CD14-positive monocyte (primary cell): ENCODE measurements around the gene RAI1. TPM values are rescaled to one million over a fixed set of nuclear protein-coding genes. Genes with fewer than 3 reads are reported as not detected.
"Not testable (repeated sequence)": the region's sequence is repeated elsewhere in the genome, so short reads cannot be mapped to it uniquely, and the experiment has no call there.

ENCODE experiments used
- DNase-seq, 3 donors: peaks; one replicate each; pipeline ENCODE4 v3.0.0-alpha.2; 2011 to 2022
- H2AFZ ChIP-seq: 2 replicates; pipeline ENCODE4 v1.6.0; 2012; ENCODE audit warnings: mild to moderate bottlenecking, low read depth, low read length, inconsistent platforms; ENCODE audit not compliant: insufficient read depth, poor library complexity, severe bottlenecking
- H3K27ac ChIP-seq, 2 donors: 1 replicate in 1 of 2; 2 replicates in 1 of 2; pipeline ENCODE4 v1.5.1; 2012 to 2013; ENCODE audit warnings: low read length in 2 of 2, control low read depth in 1 of 2, inconsistent platforms in 1 of 2, low read depth in 1 of 2, mild to moderate bottlenecking in 1 of 2
- H3K27me3 ChIP-seq, 2 donors: one replicate each; pipeline versions ENCODE4 v1.6.0 to v1.6.1; 2011 to 2013; ENCODE audit warnings: low read length in 2 of 2; ENCODE audit not compliant: control insufficient read depth in 2 of 2, insufficient read depth in 2 of 2
- H3K36me3 ChIP-seq, 2 donors: replicated peaks in 1 of 2; 1 replicate in 1 of 2; 2 replicates in 1 of 2; pipeline versions ENCODE4 v1.5.1 to v1.6.1; 2012 to 2013; ENCODE audit warnings: low read length in 2 of 2, control low read depth in 1 of 2, inconsistent platforms in 1 of 2, mild to moderate bottlenecking in 1 of 2; ENCODE audit not compliant: insufficient read depth in 2 of 2, control insufficient read depth in 1 of 2
- H3K4me1 ChIP-seq, 2 donors: 1 replicate in 1 of 2; 2 replicates in 1 of 2; pipeline versions ENCODE4 v1.5.1 to v1.6.1; 2012 to 2013; ENCODE audit warnings: low read length in 2 of 2, control low read depth in 1 of 2, inconsistent platforms in 1 of 2, mild to moderate bottlenecking in 1 of 2, moderate library complexity in 1 of 2; ENCODE audit not compliant: insufficient read depth in 2 of 2, control insufficient read depth in 1 of 2
- H3K4me2 ChIP-seq: replicated peaks from 2 replicates; pipeline ENCODE3; 2012; ENCODE audit warnings: low read length, moderate library complexity, mild to moderate bottlenecking; ENCODE audit not compliant: poor library complexity, severe bottlenecking; ENCODE audit errors: extremely low read depth
- H3K4me3 ChIP-seq, 3 experiments: fragments of 200-600 bp in 1 of 3; sonication (generic) in 1 of 3; replicated peaks in 1 of 3; 1 replicate in 2 of 3; 2 replicates in 1 of 3; pipeline ENCODE4 v1.5.1; 2011 to 2013; ENCODE audit warnings: low read length in 3 of 3, mild to moderate bottlenecking in 3 of 3, control low read depth in 2 of 3, low read depth in 2 of 3, inconsistent platforms in 1 of 3, moderate library complexity in 1 of 3
- H3K79me2 ChIP-seq: 2 replicates; pipeline ENCODE4 v1.6.0; 2012; ENCODE audit warnings: mild to moderate bottlenecking, control low read depth, inconsistent platforms, low read length, moderate library complexity; ENCODE audit not compliant: insufficient read depth
- H3K9ac ChIP-seq: 2 replicates; pipeline ENCODE4 v1.6.0; 2017; ENCODE audit warnings: low read length, mild to moderate bottlenecking; ENCODE audit not compliant: insufficient read depth, poor library complexity, severe bottlenecking
- H3K9me3 ChIP-seq, 2 donors: replicated peaks in 1 of 2; 1 replicate in 1 of 2; 2 replicates in 1 of 2; pipeline versions ENCODE4 v1.5.1 to v1.6.1; 2012 to 2013; ENCODE audit warnings: low read length in 2 of 2, control low read depth in 1 of 2; ENCODE audit not compliant: control insufficient read depth in 1 of 2, insufficient read depth in 1 of 2
- H4K20me1 ChIP-seq: 2 replicates; pipeline ENCODE4 v1.6.0; 2012; ENCODE audit warnings: mild to moderate bottlenecking, low read length, control low read depth, moderate library complexity; ENCODE audit not compliant: insufficient read depth
- H3K27ac Mint-ChIP-seq, 7 donors: one replicate each; pipeline ENCODE4 v1.8.0; 2020; ENCODE audit warnings: mild to moderate bottlenecking in 7 of 7, mixed read lengths in 7 of 7, moderate library complexity in 6 of 7, inconsistent platforms in 2 of 7
- H3K27me3 Mint-ChIP-seq, 3 donors: one replicate each; pipeline ENCODE4 v1.8.0; 2021 to 2022; ENCODE audit warnings: low read depth in 3 of 3, mild to moderate bottlenecking in 3 of 3, mixed read lengths in 3 of 3, moderate library complexity in 3 of 3, inconsistent platforms in 1 of 3
- H3K36me3 Mint-ChIP-seq, 2 donors: one replicate each; pipeline ENCODE4 v1.8.0; 2020; ENCODE audit warnings: mixed read lengths in 2 of 2, inconsistent platforms in 1 of 2, mild to moderate bottlenecking in 1 of 2
- H3K4me1 Mint-ChIP-seq: one replicate; pipeline ENCODE4 v1.8.0; 2020; ENCODE audit warnings: mild to moderate bottlenecking, mixed read lengths
- H3K4me3 Mint-ChIP-seq, 2 donors: one replicate each; pipeline ENCODE4 v1.8.0; 2020; ENCODE audit warnings: mild to moderate bottlenecking in 2 of 2, mixed read lengths in 2 of 2, moderate library complexity in 1 of 2
- H3K9me3 Mint-ChIP-seq, 7 donors: one replicate each; pipeline ENCODE4 v1.8.0; 2020 to 2022; ENCODE audit warnings: mixed read lengths in 7 of 7, mild to moderate bottlenecking in 6 of 7, moderate library complexity in 6 of 7, inconsistent platforms in 2 of 7
- WGBS: methylation state at CpG from one replicate; pipeline ENCODE4 v1.1.5; 2013; ENCODE audit warnings: missing lambda C conversion rate; ENCODE audit not compliant: insufficient coverage; 5-methylcytosine and 5-hydroxymethylcytosine counted together
- intact Hi-C, 2 donors: fragments of 100-400 bp; cut with micrococcal nuclease; formaldehyde crosslinking; loops; one replicate each; pipeline versions ENCODE4 v1.15.0 to v1.15.1; 2023
- polyA plus RNA-seq, 3 donors: library from polyadenylated mRNA; depleted of rRNA in 1 of 3; unstranded in 2 of 3; stranded (reverse) in 1 of 3; fragments of 300-500 nt in 2 of 3; fragments of >200 nt in 1 of 3; fragmentation: Illumina TruSeq in 2 of 3; gene quantifications; 1 replicate in 2 of 3; 2 replicates in 1 of 3; pipeline ENCODE4 v1.2.3, GENCODE V29; 2012 to 2021
- TF ChIP-seq, protein P1 (sequence below): fragments of 200-600 bp; IDR thresholded peaks from one replicate; pipeline ENCODE4 v1.8.0; 2022; ENCODE audit warnings: antibody characterized with exemption, mild to moderate bottlenecking

The RAI1 gene
- polyA plus RNA-seq, 3 donors: 0.89 to 4.4 (median 1.5) TPM

GRCh38 chr17:17633310-17633709 lies 47.9 kb upstream of the RAI1 start:
- Mint-ChIP-seq H3K27me3 (peaks cover 1 to 9% (median 2%) of the 10 kb centered on the region in 3 donors), H3K4me3 (no peak overlapping the region), H3K36me3 (peaks cover 5 to 6% of the 10 kb centered on the region in 2 donors), H3K9me3 (peaks cover 15 to 34% (median 30%) of the 10 kb centered on the region in 7 donors), H3K27ac (no peak overlapping the region), H3K4me1 (peaks cover 55% of the 10 kb centered on the region)
- H3K27ac ChIP-seq: no peak overlapping the region
- no peaks in the 10 kb centered on the region for H4K20me1 ChIP-seq
- H3K4me1 ChIP-seq: peaks cover 41 to 54% of the 10 kb centered on the region in 2 donors
- no peak overlapping the region for H3K4me2 ChIP-seq
- no peak overlapping the region for H2AFZ ChIP-seq
- H3K79me2 ChIP-seq: no peaks in the 10 kb centered on the region
- WGBS: 100% methylated on average over 4 of the region's 6 CpGs
- H3K9me3 ChIP-seq: peaks cover 7 to 20% of the 10 kb centered on the region in 2 donors
- no peak overlapping the region for H3K9ac ChIP-seq
- DNase-seq: no peak
- intact Hi-C loops: no loop called here
- H3K36me3 ChIP-seq: no peaks in the 10 kb centered on the region
- H3K27me3 ChIP-seq: no peaks in the 10 kb centered on the region
- H3K4me3 ChIP-seq: no peak overlapping the region
- TF ChIP-seq, protein P1, sequence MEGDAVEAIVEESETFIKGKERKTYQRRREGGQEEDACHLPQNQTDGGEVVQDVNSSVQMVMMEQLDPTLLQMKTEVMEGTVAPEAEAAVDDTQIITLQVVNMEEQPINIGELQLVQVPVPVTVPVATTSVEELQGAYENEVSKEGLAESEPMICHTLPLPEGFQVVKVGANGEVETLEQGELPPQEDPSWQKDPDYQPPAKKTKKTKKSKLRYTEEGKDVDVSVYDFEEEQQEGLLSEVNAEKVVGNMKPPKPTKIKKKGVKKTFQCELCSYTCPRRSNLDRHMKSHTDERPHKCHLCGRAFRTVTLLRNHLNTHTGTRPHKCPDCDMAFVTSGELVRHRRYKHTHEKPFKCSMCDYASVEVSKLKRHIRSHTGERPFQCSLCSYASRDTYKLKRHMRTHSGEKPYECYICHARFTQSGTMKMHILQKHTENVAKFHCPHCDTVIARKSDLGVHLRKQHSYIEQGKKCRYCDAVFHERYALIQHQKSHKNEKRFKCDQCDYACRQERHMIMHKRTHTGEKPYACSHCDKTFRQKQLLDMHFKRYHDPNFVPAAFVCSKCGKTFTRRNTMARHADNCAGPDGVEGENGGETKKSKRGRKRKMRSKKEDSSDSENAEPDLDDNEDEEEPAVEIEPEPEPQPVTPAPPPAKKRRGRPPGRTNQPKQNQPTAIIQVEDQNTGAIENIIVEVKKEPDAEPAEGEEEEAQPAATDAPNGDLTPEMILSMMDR: no peak

GRCh38 chr17:17635126-17635525 lies 46.1 kb upstream of the RAI1 start:
- no peak overlapping the region for H3K9ac ChIP-seq
- no peaks in the 10 kb centered on the region for H4K20me1 ChIP-seq
- Mint-ChIP-seq H3K27ac (peak overlapping the region in 4 of 7 donors; percentile 46 to 82 (median 68)), H3K36me3 (peaks cover 5 to 6% of the 10 kb centered on the region in 2 donors), H3K27me3 (peaks cover 0 to 9% (median 1%) of the 10 kb centered on the region in 3 donors), H3K4me1 (peaks cover 61% of the 10 kb centered on the region), H3K9me3 (peaks cover 15 to 39% (median 30%) of the 10 kb centered on the region in 7 donors), H3K4me3 (no peak overlapping the region)
- peaks cover 7 to 20% of the 10 kb centered on the region in 2 donors for H3K9me3 ChIP-seq
- H3K4me3 ChIP-seq: no peak overlapping the region
- no peaks in the 10 kb centered on the region for H3K36me3 ChIP-seq
- intact Hi-C loops: no loop called here
- peaks cover 46 to 62% of the 10 kb centered on the region in 2 donors for H3K4me1 ChIP-seq
- TF ChIP-seq, protein P1: no peak
- H3K79me2 ChIP-seq: no peaks in the 10 kb centered on the region
- H3K27ac ChIP-seq: no peak overlapping the region
- no peak overlapping the region for H2AFZ ChIP-seq
- no peak overlapping the region for H3K4me2 ChIP-seq
- no peak for DNase-seq
- H3K27me3 ChIP-seq: no peaks in the 10 kb centered on the region
- WGBS: 97% methylated on average over 5 of the region's 5 CpGs

DNA sequence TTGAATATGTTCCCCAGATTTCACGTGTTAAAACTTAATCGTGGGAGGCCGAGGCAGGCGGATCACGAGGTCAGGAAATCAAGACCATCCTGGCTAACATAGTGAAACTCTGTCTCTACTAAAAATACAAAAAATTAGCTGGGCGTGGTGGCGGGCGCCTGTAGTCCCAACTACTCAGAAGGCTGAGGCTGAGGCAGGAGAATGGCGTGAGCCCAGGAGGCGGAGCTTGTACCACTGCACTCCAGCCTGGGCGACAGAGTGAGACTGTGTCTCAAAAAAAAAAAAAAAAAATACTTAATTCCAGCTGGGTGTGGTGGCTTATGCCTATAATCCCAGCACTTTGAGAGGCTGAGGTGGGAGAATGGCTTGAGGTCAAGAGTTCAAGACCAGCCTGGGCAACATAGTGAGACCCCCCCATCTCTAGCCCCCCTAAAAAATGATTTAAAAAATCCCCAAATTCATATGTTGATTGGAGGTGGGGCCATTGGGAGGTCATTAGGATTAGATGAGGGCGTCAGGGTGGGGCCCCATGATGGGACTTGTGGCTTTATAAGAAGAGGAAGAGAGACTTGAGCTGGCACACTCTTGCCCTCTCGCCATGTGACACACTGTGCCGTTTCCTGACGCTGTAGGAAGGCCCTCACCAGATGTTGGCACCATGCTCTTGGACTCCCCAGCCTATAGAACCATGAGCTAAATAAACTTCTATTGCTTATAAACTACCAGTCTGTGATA lies 45.6 kb upstream of the RAI1 start:
- H3K4me3 ChIP-seq: peak overlapping the region in 1 of 3 experiments; percentile 2
- H3K27me3 ChIP-seq, H3K36me3 ChIP-seq, H3K4me2 ChIP-seq, intact Hi-C loops, H3K27me3 Mint-ChIP-seq, H2AFZ ChIP-seq, H4K20me1 ChIP-seq, H3K36me3 Mint-ChIP-seq, H3K9ac ChIP-seq, H3K79me2 ChIP-seq, H3K4me3 Mint-ChIP-seq: not testable (repeated sequence)
- peaks cover 7 to 20% of the 10 kb centered on the region in 2 donors for H3K9me3 ChIP-seq
- H3K4me1 ChIP-seq: peaks cover 52 to 67% of the 10 kb centered on the region in 2 donors
- peak; percentile 57 to 62 (median 61) for DNase-seq
- 56% methylated on average over 5 of the region's 15 CpGs for WGBS
- Mint-ChIP-seq H3K27ac (peak overlapping the region; percentile 70 to 87 (median 81)), H3K9me3 (peaks cover 15 to 39% (median 30%) of the 10 kb centered on the region in 7 donors), H3K4me1 (peaks cover 67% of the 10 kb centered on the region)
- peak overlapping the region; percentile 32 to 78 for H3K27ac ChIP-seq
